Thoracic aorta (tissue), 2 donors: ENCODE data around the gene CDC16. TPM values are rescaled to one million over a fixed set of nuclear protein-coding genes. Genes with fewer than 3 reads are reported as not detected.

Experiments used
- ATAC-seq: fragments of 150-250 bp; one replicate; pipeline ENCODE4 v1.8.0; 2017; ENCODE audit warnings: low read depth; ENCODE audit not compliant: insufficient number of reproducible peaks, low FRiP score
- DNase-seq: peaks from one replicate; pipeline ENCODE4 v3.0.0-alpha.2; 2020; ENCODE audit warnings: low spot score
- H3K27ac ChIP-seq, 2 donors: fragments of 200-600 bp; sonication (generic); 1 replicate in 1 of 2; 2 replicates in 1 of 2; pipeline ENCODE4 v1.5.1; 2016; ENCODE audit warnings: mild to moderate bottlenecking in 2 of 2, moderate library complexity in 2 of 2
- H3K27me3 ChIP-seq: fragments of 200-600 bp; sonication (generic); replicated peaks from 2 replicates; pipeline ENCODE4 v1.6.0; 2016; ENCODE audit warnings: mild to moderate bottlenecking; ENCODE audit not compliant: insufficient read depth
- H3K36me3 ChIP-seq: fragments of 200-600 bp; sonication (generic); one replicate; pipeline ENCODE4 v1.5.1; 2016
- H3K4me1 ChIP-seq, 2 donors: fragments of 200-600 bp; sonication (generic); 1 replicate in 1 of 2; 2 replicates in 1 of 2; pipeline versions ENCODE4 v1.5.1 to v1.6.0; 2016; ENCODE audit warnings: low read depth in 2 of 2, mild to moderate bottlenecking in 1 of 2; ENCODE audit not compliant: control insufficient read depth in 1 of 2
- H3K4me3 ChIP-seq: fragments of 200-600 bp; sonication (generic); 2 replicates; pipeline ENCODE4 v1.5.1; 2016; ENCODE audit warnings: mild to moderate bottlenecking
- H3K9me3 ChIP-seq: fragments of 200-600 bp; sonication (generic); 2 replicates; pipeline ENCODE4 v1.5.1; 2016
- total RNA-seq, 2 donors: library from RNA; depleted of rRNA; stranded (reverse); fragments of >200 nt; gene quantifications; one replicate each; pipeline versions ENCODE4 v1.1.0 to v1.2.3, GENCODE V29; 2016
- TF ChIP-seq, protein P1 (sequence below): fragments of 200-600 bp; sonication (generic); IDR thresholded peaks from one replicate; pipeline ENCODE4 v1.5.1; 2019; ENCODE audit warnings: antibody characterized with exemption

Gene CDC16
- total RNA-seq, 2 donors from 2014 or later = 45.4 to 73.3 TPM

DNA sequence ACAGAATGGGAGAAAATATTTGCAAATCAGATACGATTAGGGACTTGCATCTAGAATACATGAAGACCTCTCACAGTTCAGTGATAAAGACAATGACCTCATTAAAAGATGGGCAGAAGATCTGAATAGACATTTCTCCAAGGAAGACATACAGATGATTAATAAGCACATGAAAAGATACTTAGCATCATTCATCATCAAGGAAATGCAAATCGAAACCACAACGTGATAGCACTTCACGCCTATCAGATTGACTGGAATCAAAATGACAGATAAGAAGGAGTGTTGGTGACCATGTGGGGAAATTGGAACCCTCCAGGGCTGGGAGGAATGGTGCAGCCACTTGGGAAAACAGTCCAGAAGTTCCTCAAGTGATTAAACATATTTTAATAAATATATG, 29.8 kb upstream of the CDC16 start:
- no peak overlapping the region for H3K4me3 ChIP-seq
- H3K9me3 ChIP-seq = no peaks in the 10 kb centered on the region
- TF ChIP-seq, protein P1, sequence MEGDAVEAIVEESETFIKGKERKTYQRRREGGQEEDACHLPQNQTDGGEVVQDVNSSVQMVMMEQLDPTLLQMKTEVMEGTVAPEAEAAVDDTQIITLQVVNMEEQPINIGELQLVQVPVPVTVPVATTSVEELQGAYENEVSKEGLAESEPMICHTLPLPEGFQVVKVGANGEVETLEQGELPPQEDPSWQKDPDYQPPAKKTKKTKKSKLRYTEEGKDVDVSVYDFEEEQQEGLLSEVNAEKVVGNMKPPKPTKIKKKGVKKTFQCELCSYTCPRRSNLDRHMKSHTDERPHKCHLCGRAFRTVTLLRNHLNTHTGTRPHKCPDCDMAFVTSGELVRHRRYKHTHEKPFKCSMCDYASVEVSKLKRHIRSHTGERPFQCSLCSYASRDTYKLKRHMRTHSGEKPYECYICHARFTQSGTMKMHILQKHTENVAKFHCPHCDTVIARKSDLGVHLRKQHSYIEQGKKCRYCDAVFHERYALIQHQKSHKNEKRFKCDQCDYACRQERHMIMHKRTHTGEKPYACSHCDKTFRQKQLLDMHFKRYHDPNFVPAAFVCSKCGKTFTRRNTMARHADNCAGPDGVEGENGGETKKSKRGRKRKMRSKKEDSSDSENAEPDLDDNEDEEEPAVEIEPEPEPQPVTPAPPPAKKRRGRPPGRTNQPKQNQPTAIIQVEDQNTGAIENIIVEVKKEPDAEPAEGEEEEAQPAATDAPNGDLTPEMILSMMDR = no peak
- H3K27me3 ChIP-seq = no peaks in the 10 kb centered on the region
- H3K27ac ChIP-seq = no peak overlapping the region
- H3K36me3 ChIP-seq = no peaks in the 10 kb centered on the region
- ATAC-seq (no peak), DNase-seq (no peak)
- peaks cover 0 to 3% of the 10 kb centered on the region in 2 donors for H3K4me1 ChIP-seq

DNA sequence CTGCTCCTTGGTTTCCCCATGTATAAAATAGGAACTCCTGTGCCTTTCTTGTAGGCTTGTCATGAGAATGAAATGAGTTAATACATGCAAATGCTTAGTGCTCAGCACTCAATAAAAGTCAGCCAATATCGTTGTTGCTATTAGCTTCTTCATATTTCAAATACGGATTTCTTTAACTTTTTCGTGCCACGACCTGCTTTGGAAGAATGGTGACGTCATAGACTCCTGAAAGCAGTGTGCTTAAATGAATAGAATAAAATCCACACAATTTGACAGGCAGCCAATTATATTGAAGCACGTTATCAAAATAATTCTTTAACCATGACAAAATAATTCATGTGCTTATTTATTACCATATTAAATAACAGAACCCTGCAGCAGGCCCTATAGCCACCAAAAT, 26.6 kb upstream of the CDC16 start:
- Histone ChIP-seq H3K36me3 (no peaks in the 10 kb centered on the region), H3K9me3 (no peaks in the 10 kb centered on the region), H3K27me3 (no peaks in the 10 kb centered on the region), H3K4me3 (no peak overlapping the region), H3K4me1 (no peaks in the 10 kb centered on the region), H3K27ac (no peak overlapping the region)
- DNase-seq (no peak), ATAC-seq (no peak)
- TF ChIP-seq, protein P1 = no peak

DNA sequence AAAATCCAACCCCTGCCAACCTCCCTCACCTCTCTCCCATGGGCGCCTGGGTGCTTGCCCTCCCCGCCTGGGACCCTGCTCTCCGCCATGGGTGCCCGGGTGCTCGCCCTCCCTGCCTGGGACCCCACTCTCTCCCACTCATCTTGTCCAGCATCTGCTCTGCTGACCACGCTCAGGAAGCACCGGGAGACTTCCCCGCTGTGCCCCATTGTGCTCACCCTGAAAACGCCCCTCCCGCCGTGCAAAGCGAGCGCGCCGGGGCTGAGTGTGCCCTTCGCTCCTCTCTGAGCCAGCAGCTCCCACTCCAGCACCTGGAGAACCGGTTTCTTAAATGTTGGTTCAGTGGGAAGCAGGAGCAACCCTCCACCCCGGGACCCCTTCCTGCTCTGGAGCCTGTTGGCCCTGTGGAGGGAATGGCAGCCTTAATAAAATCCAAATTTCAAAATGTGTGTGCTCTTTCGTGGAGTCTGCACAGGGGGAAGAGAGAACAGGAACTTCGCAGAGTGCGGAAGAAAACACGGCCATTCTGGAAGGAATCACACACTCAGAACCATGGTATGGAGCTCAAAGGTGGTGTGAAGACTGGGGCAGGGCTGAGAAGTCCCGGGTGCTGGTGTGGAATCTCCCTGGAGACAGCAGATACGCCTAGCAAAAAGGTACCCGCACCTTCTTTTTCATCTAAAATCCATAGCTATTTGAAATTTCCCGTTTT, 23.1 kb upstream of the CDC16 start:
- ATAC-seq (no peak), DNase-seq (no peak)
- H3K27me3 ChIP-seq = no peaks in the 10 kb centered on the region
- H3K4me3 ChIP-seq = no peak overlapping the region
- TF ChIP-seq, protein P1 = no peak
- no peaks in the 10 kb centered on the region for H3K9me3 ChIP-seq
- no peak overlapping the region for H3K27ac ChIP-seq
- H3K4me1 ChIP-seq = no peaks in the 10 kb centered on the region
- H3K36me3 ChIP-seq = no peaks in the 10 kb centered on the region

DNA sequence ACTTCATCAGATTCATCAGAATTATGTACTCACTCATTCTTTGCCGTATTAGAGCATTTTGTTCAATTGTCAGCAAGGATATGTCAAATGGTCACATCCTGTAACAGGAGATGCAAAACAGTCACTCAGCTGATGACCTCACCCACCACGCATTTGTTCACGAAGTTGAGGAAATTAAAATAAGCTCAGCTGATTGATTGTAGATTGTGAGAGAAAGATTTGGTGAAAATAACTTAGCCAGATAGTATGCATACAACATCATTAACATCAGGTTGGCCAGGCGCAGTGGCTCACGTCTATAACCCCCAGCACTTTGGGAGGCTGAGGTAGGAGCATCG, 22.6 kb upstream of the CDC16 start:
- Histone ChIP-seq H3K27me3 (no peaks in the 10 kb centered on the region), H3K9me3 (no peaks in the 10 kb centered on the region), H3K36me3 (no peaks in the 10 kb centered on the region), H3K4me1 (no peaks in the 10 kb centered on the region), H3K4me3 (no peak overlapping the region), H3K27ac (no peak overlapping the region)
- no peak for ATAC-seq
- TF ChIP-seq, protein P1 = no peak
- no peak for DNase-seq

DNA sequence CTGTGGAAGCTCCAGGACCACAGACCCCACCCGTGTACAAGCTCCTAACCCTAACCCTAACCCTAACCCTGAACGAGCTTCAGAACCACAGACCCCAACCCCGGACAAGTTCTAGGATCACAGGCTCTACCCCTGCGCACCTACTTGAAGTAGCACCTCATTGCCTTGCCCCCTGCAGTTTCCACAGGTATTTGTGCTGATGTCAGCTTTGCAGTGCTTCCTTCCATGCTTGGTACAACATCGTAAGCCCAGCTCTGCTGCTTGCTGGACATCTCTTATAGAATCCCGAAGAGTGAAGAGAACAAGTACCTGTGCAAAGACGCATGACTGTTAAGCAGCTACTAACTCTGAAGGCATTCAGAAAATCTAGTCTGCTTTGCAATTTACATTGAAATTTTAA, 20.7 kb upstream of the CDC16 start:
- H3K9me3 ChIP-seq = no peaks in the 10 kb centered on the region

More for the DNA sequence above, 20.7 kb upstream of the CDC16 start:
- H3K27me3 ChIP-seq = no peaks in the 10 kb centered on the region
- no peaks in the 10 kb centered on the region for H3K4me1 ChIP-seq
- no peaks in the 10 kb centered on the region for H3K36me3 ChIP-seq
- H3K4me3 ChIP-seq = no peak overlapping the region
- no peak overlapping the region for H3K27ac ChIP-seq
- DNase-seq = no peak
- TF ChIP-seq, protein P1 = no peak
- no peak for ATAC-seq
